ENCODE measurements around the gene MRPL52. TPM values are rescaled to one million over a fixed set of nuclear protein-coding genes. Genes with fewer than 3 reads are reported as not detected.
"Not testable (repeated sequence)": the region's sequence is repeated elsewhere in the genome, so short reads cannot be mapped to it uniquely, and the experiment has no call there.

MRPL52 gene
- total RNA-seq, 4 donors from 2014 or later: 35.5 to 84.5 (median 74.2) TPM

DNA sequence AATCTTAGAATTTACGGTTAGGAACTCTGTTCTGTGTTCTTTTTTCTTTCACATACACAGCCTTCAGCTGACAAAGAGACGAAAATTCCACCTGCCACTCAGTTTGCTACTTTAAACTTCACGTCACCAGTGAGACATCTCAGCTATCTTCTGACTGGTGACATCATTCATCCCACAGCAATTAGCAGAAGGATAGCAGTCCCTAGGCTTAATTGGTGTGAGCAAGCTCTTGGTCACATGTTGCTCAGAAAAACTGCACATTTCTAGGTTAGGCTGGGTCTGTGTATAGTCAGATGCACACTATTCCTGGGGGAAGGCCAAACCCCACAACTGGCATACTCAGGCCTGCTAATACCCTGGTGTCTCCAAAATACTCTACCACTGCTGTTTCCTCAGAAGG, 38.4 kb upstream of the MRPL52 start:
- no peak overlapping the region for H3K27ac ChIP-seq
- no peaks in the 10 kb centered on the region for H3K36me3 ChIP-seq
- TF ChIP-seq POLR2AphosphoS5 (IDR thresholded peaks at IDR 0.05): no peak
- TF ChIP-seq, protein P1, sequence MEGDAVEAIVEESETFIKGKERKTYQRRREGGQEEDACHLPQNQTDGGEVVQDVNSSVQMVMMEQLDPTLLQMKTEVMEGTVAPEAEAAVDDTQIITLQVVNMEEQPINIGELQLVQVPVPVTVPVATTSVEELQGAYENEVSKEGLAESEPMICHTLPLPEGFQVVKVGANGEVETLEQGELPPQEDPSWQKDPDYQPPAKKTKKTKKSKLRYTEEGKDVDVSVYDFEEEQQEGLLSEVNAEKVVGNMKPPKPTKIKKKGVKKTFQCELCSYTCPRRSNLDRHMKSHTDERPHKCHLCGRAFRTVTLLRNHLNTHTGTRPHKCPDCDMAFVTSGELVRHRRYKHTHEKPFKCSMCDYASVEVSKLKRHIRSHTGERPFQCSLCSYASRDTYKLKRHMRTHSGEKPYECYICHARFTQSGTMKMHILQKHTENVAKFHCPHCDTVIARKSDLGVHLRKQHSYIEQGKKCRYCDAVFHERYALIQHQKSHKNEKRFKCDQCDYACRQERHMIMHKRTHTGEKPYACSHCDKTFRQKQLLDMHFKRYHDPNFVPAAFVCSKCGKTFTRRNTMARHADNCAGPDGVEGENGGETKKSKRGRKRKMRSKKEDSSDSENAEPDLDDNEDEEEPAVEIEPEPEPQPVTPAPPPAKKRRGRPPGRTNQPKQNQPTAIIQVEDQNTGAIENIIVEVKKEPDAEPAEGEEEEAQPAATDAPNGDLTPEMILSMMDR (IDR thresholded peaks at IDR 0.05): no peak
- no peak for TF ChIP-seq EP300 (IDR thresholded peaks at IDR 0.05)
- TF ChIP-seq POLR2A (IDR thresholded peaks at IDR 0.05): no peak
- H3K9me3 ChIP-seq: no peaks in the 10 kb centered on the region
- H3K27me3 ChIP-seq: no peaks in the 10 kb centered on the region
- WGBS: 52% methylated on average over 3 of the region's 3 CpGs
- H3K4me1 ChIP-seq: no peaks in the 10 kb centered on the region
- H3K4me3 ChIP-seq: no peak overlapping the region
- DNase-seq (ENCODE audit: low spot score in 2 of 2): no peak

DNA sequence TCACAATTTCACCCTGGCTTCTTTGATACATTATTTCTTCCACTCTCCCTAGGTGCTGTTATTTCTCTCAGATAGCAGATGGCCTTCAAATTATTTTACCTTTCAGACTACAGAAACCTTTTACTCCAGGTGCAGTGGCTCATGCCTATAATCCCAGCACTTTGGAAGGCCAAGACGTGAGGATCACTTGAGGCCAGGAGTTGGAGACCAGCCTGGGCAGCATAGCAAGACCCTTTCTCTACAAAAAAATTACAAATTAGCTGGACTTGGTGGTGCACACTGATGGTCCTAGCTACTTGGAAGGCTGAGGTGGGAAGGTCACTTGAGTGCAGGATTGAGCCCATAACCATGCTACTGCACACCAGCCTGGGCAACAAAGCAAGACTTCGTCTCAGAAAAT, 37.5 kb upstream of the MRPL52 start:
- WGBS: 90% methylated on average over 2 of the region's 2 CpGs
- Histone ChIP-seq H3K4me3 (no peak overlapping the region), H3K36me3 (no peaks in the 10 kb centered on the region), H3K9me3 (no peaks in the 10 kb centered on the region), H3K4me1 (no peaks in the 10 kb centered on the region), H3K27me3 (no peaks in the 10 kb centered on the region), H3K27ac (no peak overlapping the region)
- no peak for DNase-seq (ENCODE audit: low spot score in 2 of 2)
- TF ChIP-seq POLR2A (IDR thresholded peaks at IDR 0.05): no peak
- TF ChIP-seq POLR2AphosphoS5 (IDR thresholded peaks at IDR 0.05): no peak
- TF ChIP-seq EP300 (IDR thresholded peaks at IDR 0.05): no peak
- TF ChIP-seq, protein P1 (IDR thresholded peaks at IDR 0.05): no peak

DNA sequence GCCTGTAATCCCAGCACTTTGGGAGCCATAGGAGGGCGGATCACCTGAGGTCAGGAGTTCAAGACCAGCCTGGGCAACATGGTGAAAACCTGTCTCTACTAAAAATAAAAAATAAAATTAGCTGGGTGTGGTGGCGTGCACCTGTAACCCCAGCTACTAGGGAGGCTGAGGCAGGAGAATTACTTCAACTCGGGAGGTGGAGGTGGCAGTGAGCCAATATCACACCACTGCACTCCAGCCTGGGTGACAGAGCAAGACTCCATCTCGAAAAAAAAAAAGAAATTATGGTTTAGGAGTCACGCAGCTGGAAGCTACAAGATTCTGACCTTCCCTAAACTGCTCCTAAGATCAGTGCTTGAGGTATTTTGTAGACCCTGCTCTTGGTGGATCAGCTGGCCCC, 36.1 kb upstream of the MRPL52 start:
- H3K27ac ChIP-seq; H3K27me3 ChIP-seq; DNase-seq (ENCODE audit: low spot score in 2 of 2); H3K36me3 ChIP-seq; H3K4me3 ChIP-seq; H3K4me1 ChIP-seq; H3K9me3 ChIP-seq: not testable (repeated sequence)
- 79% methylated on average over 5 of the region's 5 CpGs for WGBS

DNA sequence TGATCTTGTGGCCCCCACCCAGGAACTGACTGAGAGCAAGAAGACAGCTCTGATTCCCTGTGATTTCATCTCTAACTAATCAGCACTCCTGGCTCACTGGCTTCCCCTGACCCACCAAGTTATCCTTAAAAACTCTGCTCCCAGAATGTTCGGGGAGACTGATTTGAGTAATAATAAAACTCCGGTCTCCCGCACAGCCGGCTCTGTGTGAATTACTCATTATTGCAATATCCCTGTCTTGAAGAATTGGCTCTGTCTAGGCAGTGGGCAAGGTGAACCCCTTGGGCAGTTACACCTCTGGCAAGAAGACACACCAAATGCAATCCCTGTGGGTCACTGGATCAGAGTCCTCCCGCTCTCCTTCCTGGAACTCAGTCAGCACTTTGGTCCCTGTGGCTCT, 35.7 kb upstream of the MRPL52 start:
- TF ChIP-seq POLR2A (IDR thresholded peaks at IDR 0.05) (no peak), POLR2AphosphoS5 (IDR thresholded peaks at IDR 0.05) (no peak)

DNA sequence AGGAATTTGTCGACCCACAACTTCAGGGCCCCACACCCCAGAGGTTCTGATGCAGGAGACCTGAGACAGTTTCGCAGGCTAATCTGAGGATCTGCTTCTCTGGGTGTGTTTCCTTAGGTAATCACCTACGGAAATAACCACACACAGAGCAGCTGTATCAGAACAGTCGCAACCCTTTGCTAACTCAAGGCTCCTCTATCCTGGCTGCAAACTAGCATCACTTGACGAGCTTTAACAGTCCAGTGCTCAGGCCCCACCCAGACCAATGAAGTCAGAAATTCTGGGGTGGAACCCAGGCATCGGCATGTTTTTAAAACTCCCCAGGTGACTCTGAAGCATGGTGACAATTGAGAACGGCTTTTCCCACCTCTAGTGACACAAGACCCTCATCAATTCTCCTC, 35.1 kb upstream of the MRPL52 start:
- no peak for TF ChIP-seq EP300 (IDR thresholded peaks at IDR 0.05)
- TF ChIP-seq POLR2AphosphoS5 (IDR thresholded peaks at IDR 0.05): no peak
- TF ChIP-seq, protein P1 (IDR thresholded peaks at IDR 0.05): no peak
- TF ChIP-seq POLR2A (IDR thresholded peaks at IDR 0.05): no peak
- no peak overlapping the region for H3K27ac ChIP-seq

More for the DNA sequence above, 35.7 kb upstream of the MRPL52 start:
- Histone ChIP-seq H3K27me3 (no peaks in the 10 kb centered on the region), H3K27ac (no peak overlapping the region), H3K36me3 (no peaks in the 10 kb centered on the region), H3K9me3 (no peaks in the 10 kb centered on the region), H3K4me3 (no peak overlapping the region), H3K4me1 (no peaks in the 10 kb centered on the region)
- DNase-seq (ENCODE audit: low spot score in 2 of 2): no peak
- 67% methylated on average over 4 of the region's 5 CpGs for WGBS

DNA sequence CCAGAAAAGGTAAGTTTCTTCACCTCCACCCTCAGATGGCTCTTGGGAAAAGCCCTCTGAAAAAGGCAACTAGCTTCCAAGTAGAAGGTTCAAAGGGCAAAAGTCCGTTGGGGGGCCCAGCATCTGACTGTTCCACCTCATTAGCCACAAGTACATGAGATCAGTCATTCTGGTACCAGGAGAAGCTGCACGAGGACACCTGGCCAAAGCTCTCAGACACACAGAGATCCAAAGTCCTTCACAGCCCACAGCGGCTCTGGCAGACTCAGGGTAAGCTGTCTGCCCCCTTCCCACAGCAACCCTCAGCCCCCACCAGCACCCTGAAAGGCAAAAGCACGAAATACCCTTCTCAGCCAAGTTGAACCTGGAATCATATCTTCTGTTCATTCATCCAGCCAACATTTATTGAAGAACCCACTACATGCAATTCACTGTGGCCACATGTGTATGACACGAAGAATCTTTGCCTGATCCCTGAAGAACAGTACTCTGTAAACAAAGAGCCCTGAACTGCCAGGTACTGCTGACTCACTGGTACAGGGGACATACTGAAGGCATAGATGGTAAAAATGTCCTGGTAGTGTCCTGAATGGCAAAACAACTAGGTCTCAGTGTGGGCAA, 33.5 kb upstream of the MRPL52 start:
- no peak for DNase-seq (ENCODE audit: low spot score in 2 of 2)
- Histone ChIP-seq H3K27me3 (no peaks in the 10 kb centered on the region), H3K4me3 (no peak overlapping the region), H3K36me3 (no peaks in the 10 kb centered on the region), H3K4me1 (no peaks in the 10 kb centered on the region), H3K27ac (no peak overlapping the region), H3K9me3 (no peaks in the 10 kb centered on the region)
- 78% methylated on average over 5 of the region's 5 CpGs for WGBS
- no peak for TF ChIP-seq POLR2AphosphoS5 (IDR thresholded peaks at IDR 0.05)
- no peak for TF ChIP-seq POLR2A (IDR thresholded peaks at IDR 0.05)
- no peak for TF ChIP-seq EP300 (IDR thresholded peaks at IDR 0.05)
- TF ChIP-seq, protein P1 (IDR thresholded peaks at IDR 0.05): no peak

More for the DNA sequence above, 35.1 kb upstream of the MRPL52 start:
- no peaks in the 10 kb centered on the region for H3K27me3 ChIP-seq
- no peak overlapping the region for H3K4me3 ChIP-seq
- WGBS: 57% methylated on average over 3 of the region's 7 CpGs
- H3K9me3 ChIP-seq: no peaks in the 10 kb centered on the region
- no peak for DNase-seq (ENCODE audit: low spot score in 2 of 2)
- H3K4me1 ChIP-seq: no peaks in the 10 kb centered on the region
- H3K36me3 ChIP-seq: no peaks in the 10 kb centered on the region

Measured in suprapubic skin (tissue), 4 donors.